Activated CD8-positive, alpha-beta memory T cell treated with anti-CD3 and anti-CD28 coated beads, Interleukin-2, amount 50 U/mL, for 48 hours (primary cell): ENCODE data around the gene DDHD1.

Experiments
- DNase-seq: peaks from one replicate; pipeline ENCODE4 v3.0.0-alpha.2; 2020

The DDHD1 gene

GRCh38 chr14:52987042-52987441 lies 166.1 kb downstream of the DDHD1 start:
- no peak for DNase-seq
